Stimulated activated CD8-positive, alpha-beta memory T cell treated with anti-CD3 and anti-CD28 coated beads, Interleukin-15, amount 100 ng/mL, for 1 hour (primary cell): ENCODE measurements around the gene SPACA9.

Experiments used
- DNase-seq: peaks from one replicate; pipeline ENCODE4 v3.0.0-alpha.2; 2020; ENCODE audit warnings: low read depth

Gene SPACA9

GRCh38 chr9:132878695-132879456 is at the start of gene SPACA9:
Gene SPACA9, plus strand, starts transcription at chr9:132878898. Its CDS starts 5,050 bp downstream, at chr9:132883948.
- no peak for DNase-seq

- no peak for DNase-seq
Measured at GRCh38 chr9:132832171-132832881, 46.4 kb upstream of the SPACA9 start.

GRCh38 chr9:132833550-132834121 is 45.1 kb upstream of the SPACA9 start:
- DNase-seq = no peak

GRCh38 chr9:132834343-132834742 is 44.4 kb upstream of the SPACA9 start:
- DNase-seq = no peak

- no peak for DNase-seq
Measured at GRCh38 chr9:132837501-132838286, 41.0 kb upstream of the SPACA9 start.

- no peak for DNase-seq
Measured at GRCh38 chr9:132838291-132838690, 40.4 kb upstream of the SPACA9 start.

- no peak for DNase-seq
Measured at GRCh38 chr9:132840980-132841379, 37.7 kb upstream of the SPACA9 start.

GRCh38 chr9:132842124-132843044 is 36.3 kb upstream of the SPACA9 start:
- no peak for DNase-seq

- no peak for DNase-seq
Measured at GRCh38 chr9:132846109-132846917, 32.4 kb upstream of the SPACA9 start.

GRCh38 chr9:132846918-132847515 is 31.7 kb upstream of the SPACA9 start:
- no peak for DNase-seq

- no peak for DNase-seq
Measured at GRCh38 chr9:132849185-132849706, 29.5 kb upstream of the SPACA9 start.

GRCh38 chr9:132853482-132853881 is 25.2 kb upstream of the SPACA9 start:
- no peak for DNase-seq

GRCh38 chr9:132854832-132855231 is 23.9 kb upstream of the SPACA9 start:
- DNase-seq = no peak

GRCh38 chr9:132855904-132856303 is 22.8 kb upstream of the SPACA9 start:
- no peak for DNase-seq

- DNase-seq = no peak
Measured at GRCh38 chr9:132857031-132857430, 21.7 kb upstream of the SPACA9 start.

- DNase-seq = no peak
Measured at GRCh38 chr9:132857616-132858342, 20.9 kb upstream of the SPACA9 start.

GRCh38 chr9:132858751-132859150 is 19.9 kb upstream of the SPACA9 start:
- no peak for DNase-seq

GRCh38 chr9:132861666-132862065 is 17.0 kb upstream of the SPACA9 start:
- DNase-seq = no peak

GRCh38 chr9:132862533-132862932 is 16.2 kb upstream of the SPACA9 start:
- no peak for DNase-seq
